PC-9 (cell line): ENCODE measurements around the gene NGEF. TPM values are rescaled to one million over a fixed set of nuclear protein-coding genes. Genes with fewer than 3 reads are reported as not detected.

Source experiments
- BruUV-seq: library from RNA; stranded (reverse); fragments of 400-500 nt; replicated peaks from 2 replicates; lab custom pipeline; 2021; lab: Mats Ljungman, UMichigan
- CTCF ChIA-PET: fragments of 300-600 bp; sonication (Branson Sonifier 250); formaldehyde crosslinking; loops from one replicate; lab custom pipeline; 2022; ENCODE audit warnings: antibody characterized with exemption; lab: Charles Lee
- POLR2A ChIA-PET: fragments of 300-600 bp; sonication (Branson Sonifier 250); formaldehyde crosslinking; loops from one replicate; lab custom pipeline; 2022; ENCODE audit warnings: antibody characterized with exemption; ENCODE audit not compliant: unreplicated experiment; lab: Charles Lee
- DNase-seq, 2 experiments: peaks; one replicate each; pipeline versions ENCODE4 v3.0.0 to v3.0.0-alpha.2; 2015 to 2022; ENCODE audit warnings: mixed read lengths in 1 of 2
- H2AFZ ChIP-seq: fragments of 200-600 bp; sonication (generic); 2 replicates; pipeline ENCODE4 v1.8.1; 2017; ENCODE audit warnings: antibody characterized with exemption
- H3F3A ChIP-seq: fragments of 200-600 bp; sonication (generic); 2 replicates; pipeline ENCODE4 v1.8.1; 2017; ENCODE audit warnings: antibody characterized with exemption, mild to moderate bottlenecking, low read depth; ENCODE audit not compliant: insufficient read depth
- H3K27ac ChIP-seq: fragments of 200-600 bp; sonication (generic); 2 replicates; pipeline ENCODE4 v1.6.1; 2016; ENCODE audit warnings: mixed run types
- H3K27me3 ChIP-seq: fragments of 200-600 bp; sonication (generic); 2 replicates; pipeline ENCODE4 v1.6.1; 2016; ENCODE audit warnings: low read depth, mixed run types; ENCODE audit not compliant: insufficient read depth
- H3K36me3 ChIP-seq: fragments of 200-600 bp; sonication (generic); 2 replicates; pipeline ENCODE4 v1.6.1; 2016; ENCODE audit warnings: low read depth, mixed run types
- H3K4me1 ChIP-seq: fragments of 200-600 bp; sonication (generic); replicated peaks from 2 replicates; pipeline ENCODE4 v1.6.1; 2016; ENCODE audit warnings: mixed run types; ENCODE audit not compliant: insufficient read depth
- H3K4me2 ChIP-seq: fragments of 200-600 bp; sonication (generic); 2 replicates; pipeline ENCODE4 v1.6.1; 2017; ENCODE audit warnings: mixed run types
- H3K4me3 ChIP-seq: fragments of 200-600 bp; sonication (generic); 2 replicates; pipeline ENCODE4 v1.6.1; 2016; ENCODE audit warnings: mixed run types
- H3K79me2 ChIP-seq: fragments of 200-600 bp; sonication (generic); 2 replicates; pipeline ENCODE4 v1.6.1; 2017; ENCODE audit warnings: low read depth, mixed run types
- H3K9me2 ChIP-seq: fragments of 200-600 bp; sonication (generic); 2 replicates; pipeline ENCODE4 v1.8.1; 2017; ENCODE audit warnings: mild to moderate bottlenecking; ENCODE audit not compliant: insufficient read depth
- H3K9me3 ChIP-seq: fragments of 200-600 bp; sonication (generic); 2 replicates; pipeline ENCODE4 v1.8.1; 2016; ENCODE audit warnings: low read depth; ENCODE audit not compliant: insufficient read depth
- H4K20me1 ChIP-seq: fragments of 200-600 bp; sonication (generic); 2 replicates; pipeline ENCODE4 v1.8.1; 2017; ENCODE audit not compliant: insufficient read depth
- EZH2 ChIP-seq: fragments of 200-600 bp; sonication (generic); IDR thresholded peaks from 2 replicates; pipeline ENCODE4 v1.8.0; 2017; ENCODE audit warnings: antibody characterized with exemption, low read depth
- intact Hi-C: fragments of 100-400 bp; cut with micrococcal nuclease; formaldehyde crosslinking; loops from one replicate; pipeline ENCODE4 v1.10.0; 2022; ENCODE audit not compliant: unreplicated experiment
- total RNA-seq: library from RNA; stranded (reverse); gene quantifications from 2 replicates; pipeline ENCODE4 v1.2.3, GENCODE V29; 2021
- TF ChIP-seq, protein P1 (sequence below): fragments of 200-600 bp; sonication (generic); conservative IDR thresholded peaks from 2 replicates; pipeline ENCODE4 v1.6.1; 2017; ENCODE audit warnings: mixed run types, antibody characterized with exemption, mild to moderate bottlenecking, moderate library complexity

Gene NGEF
- total RNA-seq, 1 experiment from 2014 or later = 55.3 TPM

DNA sequence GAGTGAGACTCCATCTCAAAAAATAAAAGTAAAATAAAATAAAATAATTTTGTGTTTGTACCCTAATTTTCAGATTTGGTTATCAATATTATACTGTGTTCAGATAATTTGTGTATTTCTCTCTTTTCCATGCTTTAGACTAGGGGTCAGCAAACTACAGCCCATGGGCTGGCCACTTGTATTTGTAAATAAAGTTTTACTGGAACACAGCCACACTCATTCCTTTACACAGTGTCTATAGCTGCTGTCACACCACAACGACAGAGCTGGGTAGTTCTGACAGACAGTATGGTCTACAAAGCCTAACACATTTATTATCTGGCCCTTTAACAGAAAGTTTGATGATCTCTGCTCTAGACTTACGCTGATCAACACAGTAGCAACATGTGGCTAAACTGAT lies 99.2 kb downstream of the NGEF start:
- H3K27ac ChIP-seq = no peak overlapping the region
- H3K9me3 ChIP-seq = peaks cover 3% of the 10 kb centered on the region; the same call in 1 of the 2 replicates
- no peaks in the 10 kb centered on the region for H3F3A ChIP-seq
- H3K4me3 ChIP-seq = no peak overlapping the region
- intact Hi-C loops = no loop called here
- no peak overlapping the region for H3K4me2 ChIP-seq
- H2AFZ ChIP-seq = no peak overlapping the region
- H4K20me1 ChIP-seq = no peaks in the 10 kb centered on the region
- H3K79me2 ChIP-seq = no peaks in the 10 kb centered on the region
- no peaks in the 10 kb centered on the region for H3K36me3 ChIP-seq
- POLR2A ChIA-PET = no interaction called here
- no peaks in the 10 kb centered on the region for H3K27me3 ChIP-seq
- CTCF ChIA-PET = no interaction called here
- no peaks in the 10 kb centered on the region for H3K4me1 ChIP-seq
- no peak for TF ChIP-seq EZH2
- TF ChIP-seq, protein P1, sequence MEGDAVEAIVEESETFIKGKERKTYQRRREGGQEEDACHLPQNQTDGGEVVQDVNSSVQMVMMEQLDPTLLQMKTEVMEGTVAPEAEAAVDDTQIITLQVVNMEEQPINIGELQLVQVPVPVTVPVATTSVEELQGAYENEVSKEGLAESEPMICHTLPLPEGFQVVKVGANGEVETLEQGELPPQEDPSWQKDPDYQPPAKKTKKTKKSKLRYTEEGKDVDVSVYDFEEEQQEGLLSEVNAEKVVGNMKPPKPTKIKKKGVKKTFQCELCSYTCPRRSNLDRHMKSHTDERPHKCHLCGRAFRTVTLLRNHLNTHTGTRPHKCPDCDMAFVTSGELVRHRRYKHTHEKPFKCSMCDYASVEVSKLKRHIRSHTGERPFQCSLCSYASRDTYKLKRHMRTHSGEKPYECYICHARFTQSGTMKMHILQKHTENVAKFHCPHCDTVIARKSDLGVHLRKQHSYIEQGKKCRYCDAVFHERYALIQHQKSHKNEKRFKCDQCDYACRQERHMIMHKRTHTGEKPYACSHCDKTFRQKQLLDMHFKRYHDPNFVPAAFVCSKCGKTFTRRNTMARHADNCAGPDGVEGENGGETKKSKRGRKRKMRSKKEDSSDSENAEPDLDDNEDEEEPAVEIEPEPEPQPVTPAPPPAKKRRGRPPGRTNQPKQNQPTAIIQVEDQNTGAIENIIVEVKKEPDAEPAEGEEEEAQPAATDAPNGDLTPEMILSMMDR = no peak
- H3K9me2 ChIP-seq = no peaks in the 10 kb centered on the region
- no peak for DNase-seq
- no TSS peak for BruUV-seq

DNA sequence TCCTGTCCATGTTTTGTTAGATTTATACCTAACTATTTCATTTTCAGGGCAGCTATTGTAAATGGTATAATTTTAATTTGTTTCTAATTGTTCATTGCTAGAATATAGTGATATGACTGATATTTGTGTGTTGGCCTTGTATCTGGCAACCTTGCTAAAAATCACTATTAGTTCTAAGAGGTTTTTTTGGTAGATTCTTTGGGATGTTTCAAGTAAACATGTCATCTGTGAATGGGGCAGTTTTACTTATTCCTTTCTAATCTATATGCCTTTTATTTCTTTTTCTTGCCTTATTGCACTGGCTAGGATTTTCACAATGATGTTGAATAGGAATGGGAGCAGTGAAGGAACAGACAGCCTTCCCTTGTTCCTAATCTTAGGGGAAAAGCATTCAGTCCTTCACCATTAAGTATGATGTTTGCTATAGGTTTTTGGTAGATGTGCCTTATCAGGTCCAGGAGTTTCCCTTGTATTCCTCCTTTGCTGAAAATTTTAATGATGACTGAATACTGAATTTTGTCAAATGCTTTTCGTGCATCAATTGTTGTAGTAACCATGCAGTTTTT lies 101.3 kb downstream of the NGEF start:
- Histone ChIP-seq H3K9me2 (no peaks in the 10 kb centered on the region), H3K79me2 (no peaks in the 10 kb centered on the region), H3K27me3 (no peaks in the 10 kb centered on the region), H3K9me3 (peaks cover 3% of the 10 kb centered on the region; the same call in 1 of the 2 replicates), H3K4me1 (no peaks in the 10 kb centered on the region), H3F3A (0 out of 2 replicates have a peak, but pooled peaks cover 2% of the 10 kb centered on the region), H2AFZ (no peak overlapping the region), H4K20me1 (no peaks in the 10 kb centered on the region), H3K4me2 (no peak overlapping the region), H3K36me3 (no peaks in the 10 kb centered on the region), H3K4me3 (no peak overlapping the region), H3K27ac (no peak overlapping the region)
- ChIA-PET POLR2A (no interaction called here), CTCF (no interaction called here)
- DNase-seq = no peak
- no peak for TF ChIP-seq EZH2
- TF ChIP-seq, protein P1 = no peak
- intact Hi-C loops = no loop called here
- no TSS peak for BruUV-seq

GRCh38 chr2:232910376-232910775 lies 102.7 kb downstream of the NGEF start:
- Histone ChIP-seq H3K4me1 (no peaks in the 10 kb centered on the region), H3K27me3 (no peaks in the 10 kb centered on the region), H3K79me2 (no peaks in the 10 kb centered on the region), H3F3A (0 out of 2 replicates have a peak, but pooled peaks cover 2% of the 10 kb centered on the region), H2AFZ (no peak overlapping the region), H3K9me2 (no peaks in the 10 kb centered on the region), H3K4me3 (no peak overlapping the region), H3K36me3 (no peaks in the 10 kb centered on the region), H4K20me1 (no peaks in the 10 kb centered on the region), H3K9me3 (peaks cover 3% of the 10 kb centered on the region; the same call in 1 of the 2 replicates), H3K27ac (no peak overlapping the region), H3K4me2 (no peak overlapping the region)
- ChIA-PET CTCF (interaction anchor here (0.6 kb wide), 1 partner anchor 187 kb away, joined by 3 read pairs; no protein-coding TSS in a partner anchor), POLR2A (no interaction called here)
- BruUV-seq = no TSS peak
- intact Hi-C loops = no loop called here
- no peak for DNase-seq
- TF ChIP-seq, protein P1 = no peak
- TF ChIP-seq EZH2 = no peak
